Lung (tissue), 12 donors: ENCODE results near the gene LIPC. TPM values are rescaled to one million over a fixed set of nuclear protein-coding genes. Genes with fewer than 3 reads are reported as not detected.
A peak's percentile ranks its signal among the peaks of the same experiment; 100 is the strongest.

Experiments
- ATAC-seq: fragments of 200-7000 bp; cut with Tn5 transposase; one replicate; pipeline ENCODE4 v1.9.1; 2020; ENCODE audit warnings: moderate number of reproducible peaks; ENCODE audit not compliant: insufficient read depth, low FRiP score
- DNase-seq, 3 donors: peaks; one replicate each; pipeline ENCODE4 v3.0.0-alpha.2; 2013 to 2017
- H3K27ac ChIP-seq, 2 donors: one replicate each; pipeline ENCODE4 v1.5.1; 2013; ENCODE audit warnings: mild to moderate bottlenecking in 2 of 2, moderate library complexity in 2 of 2, control low read depth in 1 of 2, inconsistent platforms in 1 of 2, low read depth in 1 of 2, low read length in 1 of 2
- H3K27me3 ChIP-seq, 3 donors: one replicate each; pipeline ENCODE4 v1.5.1; 2013; ENCODE audit warnings: low read length in 2 of 3; ENCODE audit not compliant: control insufficient read depth in 3 of 3, insufficient read depth in 3 of 3
- H3K36me3 ChIP-seq, 4 donors: one replicate each; pipeline ENCODE4 v1.5.1; 2013; ENCODE audit warnings: low read length in 4 of 4, mild to moderate bottlenecking in 1 of 4, moderate library complexity in 1 of 4; ENCODE audit not compliant: control insufficient read depth in 4 of 4, insufficient read depth in 4 of 4
- H3K4me1 ChIP-seq, 5 donors: one replicate each; pipeline ENCODE4 v1.5.1; 2013; ENCODE audit warnings: low read length in 5 of 5, mild to moderate bottlenecking in 2 of 5, moderate library complexity in 1 of 5; ENCODE audit not compliant: control insufficient read depth in 5 of 5, insufficient read depth in 5 of 5
- H3K4me3 ChIP-seq: one replicate; pipeline ENCODE4 v1.5.1; 2013; ENCODE audit warnings: mild to moderate bottlenecking, control low read depth, moderate library complexity
- H3K9ac ChIP-seq, 2 donors: one replicate each; pipeline ENCODE4 v1.5.1; 2013; ENCODE audit warnings: low read length in 2 of 2, control low read depth in 1 of 2; ENCODE audit not compliant: insufficient read depth in 1 of 2
- H3K9me3 ChIP-seq, 4 donors: one replicate each; pipeline ENCODE4 v1.5.1; 2013; ENCODE audit warnings: low read length in 3 of 4, mild to moderate bottlenecking in 1 of 4, moderate library complexity in 1 of 4; ENCODE audit not compliant: control insufficient read depth in 4 of 4, insufficient read depth in 3 of 4
- CTCF ChIP-seq: IDR thresholded peaks from 2 replicates; pipeline ENCODE4 v1.5.1; 2012; ENCODE audit warnings: mild to moderate bottlenecking; ENCODE audit errors: control extremely low read depth, extremely low read depth
- WGBS, 2 donors: extraction: QIAGEN DNeasy Blood & Tissue Kit; methylation state at CpG; one replicate each; pipeline ENCODE4 v1.1.7; 2013; 5-methylcytosine and 5-hydroxymethylcytosine counted together
- polyA plus RNA-seq, 2 donors: library from polyadenylated mRNA; stranded (reverse); fragments of 200-250 nt; gene quantifications; one replicate each; pipeline ENCODE4 v1.2.1, GENCODE V29; 2013
- total RNA-seq, 2 donors: library from RNA; depleted of rRNA in 1 of 2; stranded (reverse); fragments of >200 nt in 1 of 2; gene quantifications; one replicate each; pipeline ENCODE4 v1.2.1, GENCODE V29; 2014 to 2021
- donor health status: control.
- donor health status: control.
- donor health status: Bipolar disorder and iron deficiency.
- donor health status: healthy.
- donor health status: DM: yes; HTN: yes; CAD: no.

Gene LIPC
- total and polyA plus RNA-seq, 4 donors: 0.20 to 0.57 (median 0.40) TPM

GRCh38 chr15:58590926-58591325, 159.1 kb downstream of the LIPC start:
- H3K36me3 ChIP-seq: peaks cover 0 to 6% (median under 1%) of the 10 kb centered on the region in 4 donors
- no peaks in the 10 kb centered on the region for H3K27me3 ChIP-seq
- peak in 2 of 3 donors; percentile 11 to 40 for DNase-seq
- TF ChIP-seq CTCF: no peak
- no peak overlapping the region for H3K9ac ChIP-seq
- ATAC-seq: peak; percentile 41
- no peak overlapping the region for H3K27ac ChIP-seq
- no peak overlapping the region for H3K4me3 ChIP-seq
- 47 to 61% methylated on average over 1 of the region's 1 CpG for WGBS, 2 donors
- peaks cover 0 to 2% (median 0%) of the 10 kb centered on the region in 5 donors for H3K4me1 ChIP-seq
- no peaks in the 10 kb centered on the region for H3K9me3 ChIP-seq

- ATAC-seq: no peak
- Histone ChIP-seq H3K9me3 (no peaks in the 10 kb centered on the region), H3K9ac (no peak overlapping the region), H3K36me3 (peaks cover 0 to 17% (median 4%) of the 10 kb centered on the region in 4 donors), H3K4me1 (no peaks in the 10 kb centered on the region), H3K27ac (no peak overlapping the region), H3K27me3 (no peaks in the 10 kb centered on the region), H3K4me3 (no peak overlapping the region)
- no peak for DNase-seq
- 96 to 98% methylated on average over 1 of the region's 1 CpG for WGBS, 2 donors
- TF ChIP-seq CTCF: no peak
Observed at GRCh38 chr15:58593870-58594269, 162.1 kb downstream of the LIPC start.

- Histone ChIP-seq H3K9ac (no peak overlapping the region), H3K27me3 (no peaks in the 10 kb centered on the region), H3K9me3 (no peaks in the 10 kb centered on the region), H3K4me1 (no peaks in the 10 kb centered on the region), H3K27ac (no peak overlapping the region), H3K4me3 (no peak overlapping the region), H3K36me3 (peaks cover 0 to 19% (median 4%) of the 10 kb centered on the region in 4 donors)
- DNase-seq: no peak
- no peak for TF ChIP-seq CTCF
- 95 to 100% methylated on average over 1 of the region's 1 CpG for WGBS, 2 donors
- no peak for ATAC-seq
Observed at GRCh38 chr15:58594898-58595297, 163.1 kb downstream of the LIPC start.
